Uterus (tissue), 2 donors: ENCODE measurements around the gene TAS2R13.

Source experiments
- CTCF ChIP-seq, 4 experiments: fragments of 200-600 bp in 2 of 4; fragments of 450-650 bp in 2 of 4; sonication (generic) in 2 of 4; IDR thresholded peaks; one replicate each; pipeline ENCODE4 v1.5.1; 2016 to 2019; ENCODE audit warnings: antibody characterized with exemption in 4 of 4, mild to moderate bottlenecking in 2 of 4, moderate library complexity in 1 of 4
- POLR2A ChIP-seq, 2 donors: fragments of 450-650 bp; IDR thresholded peaks; one replicate each; pipeline ENCODE4 v1.6.1; 2016; ENCODE audit warnings: antibody characterized with exemption in 2 of 2, mild to moderate bottlenecking in 1 of 2, moderate library complexity in 1 of 2

GRCh38 chr12:10901427-10901826 is 7.9 kb downstream of the TAS2R13 start:
- TF ChIP-seq CTCF (IDR thresholded peaks at IDR 0.05) (no peak), POLR2A (IDR thresholded peaks at IDR 0.05) (no peak)
